K562 (cell line): ENCODE data around the gene BMP10. TPM values are rescaled to one million over a fixed set of nuclear protein-coding genes. Genes with fewer than 3 reads are reported as not detected.

Experiments
- CBX3 ChIP-seq, 2 experiments: IDR thresholded peaks; 1 replicate in 1 of 2; 2 replicates in 1 of 2; pipeline ENCODE4 v1.6.1; 2012; ENCODE audit warnings: inconsistent platforms in 2 of 2, low read length in 2 of 2, borderline replicate concordance in 1 of 2, control low read depth in 1 of 2
- CCNT2 ChIP-seq: IDR thresholded peaks from 2 replicates; pipeline ENCODE4 v1.6.1; 2011; ENCODE audit warnings: borderline replicate concordance, low read depth, mild to moderate bottlenecking, moderate library complexity, mixed read lengths, low read length; ENCODE audit not compliant: insufficient read length; ENCODE audit errors: extremely low read depth
- CEBPG ChIP-seq, 3 experiments: fragments of 200-800 bp in 1 of 3; sonication (Bioruptor generic) in 1 of 3; sonication (generic) in 1 of 3; formaldehyde crosslinking in 1 of 3; IDR thresholded peaks in 2 of 3; conservative IDR thresholded peaks in 1 of 3; 2 replicates each; pipeline versions ENCODE4 v1.6.1 to v1.8.0; 2016 to 2022; ENCODE audit warnings: missing compliant biosample characterization in 2 of 3, missing genetic modification characterization in 2 of 3, mild to moderate bottlenecking in 1 of 3, missing genetic modification reagents in 1 of 3
- ETV1 ChIP-seq: fragments of 450-650 bp; conservative IDR thresholded peaks from 2 replicates; pipeline ENCODE4 v1.6.1; 2016; ENCODE audit warnings: missing genetic modification characterization, control low read depth, low read depth, missing compliant biosample characterization
- ETV5 ChIP-seq: sonication (generic); formaldehyde crosslinking; IDR thresholded peaks from 2 replicates; pipeline ENCODE4 v1.4.0; 2020; ENCODE audit warnings: low read depth, mild to moderate bottlenecking, missing genetic modification reagents
- FOXK1 ChIP-seq: sonication (generic); formaldehyde crosslinking; IDR thresholded peaks from 2 replicates; pipeline ENCODE4 v1.8.0; 2022; ENCODE audit warnings: missing genetic modification reagents, mild to moderate bottlenecking, borderline replicate concordance
- GTF2E2 ChIP-seq: fragments of 200-800 bp; sonication (Bioruptor generic); IDR thresholded peaks from 2 replicates; pipeline ENCODE4 v1.6.1; 2016; ENCODE audit warnings: missing genetic modification characterization, missing compliant biosample characterization
- NR2C2 ChIP-seq, 2 experiments: fragments of 200-800 bp in 1 of 2; sonication (Bioruptor generic) in 1 of 2; sonication (generic) in 1 of 2; formaldehyde crosslinking in 1 of 2; IDR thresholded peaks; 2 replicates each; pipeline versions ENCODE4 v1.6.1 to v1.8.0; 2016 to 2022; ENCODE audit warnings: mild to moderate bottlenecking in 1 of 2, missing compliant biosample characterization in 1 of 2, missing genetic modification characterization in 1 of 2, missing genetic modification reagents in 1 of 2
- RFX7 ChIP-seq: fragments of 250-450 bp; sonication (Bioruptor Pico); IDR thresholded peaks from 2 replicates; pipeline ENCODE4 v1.5.1; 2021; ENCODE audit warnings: mild to moderate bottlenecking
- SMAD2 ChIP-seq: fragments of 150-350 bp; IDR thresholded peaks from 2 replicates; pipeline ENCODE4 v1.6.1; 2014; ENCODE audit warnings: low read depth, mild to moderate bottlenecking, low read length
- TAF7 ChIP-seq: fragments of 450-650 bp; IDR thresholded peaks from 2 replicates; pipeline ENCODE4 v1.6.1; 2016; ENCODE audit warnings: missing genetic modification characterization, missing compliant biosample characterization
- U2AF1 ChIP-seq: fragments of 200-400 bp; formaldehyde crosslinking; optimal IDR thresholded peaks from 2 replicates; pipeline ENCODE3; 2017; ENCODE audit warnings: mild to moderate bottlenecking, low read depth, low read length, moderate library complexity
- ZNF766 ChIP-seq: fragments of 200-800 bp; sonication (Bioruptor generic); conservative IDR thresholded peaks from 2 replicates; pipeline ENCODE4 v1.6.1; 2016; ENCODE audit warnings: missing genetic modification characterization, missing compliant biosample characterization
- ZSCAN32 ChIP-seq: fragments of 450-650 bp; formaldehyde crosslinking; IDR thresholded peaks from 2 replicates; pipeline ENCODE4 v1.4.0; 2020; ENCODE audit warnings: mild to moderate bottlenecking, moderate library complexity
- polyA plus RNA-seq, 8 experiments: library from polyadenylated mRNA; depleted of rRNA in 4 of 8; stranded (reverse) in 5 of 8; unstranded in 3 of 8; fragments of >200 nt; fragmentation: Nextera tagmentation in 2 of 8; fragmentation: Illumina TruSeq in 1 of 8; extraction: Ambion mirVana in 2 of 8; extraction: Trizol in 1 of 8; gene quantifications; 2 replicates each; pipeline versions ENCODE4 v1.2.1 to v1.2.3, GENCODE V29; 2011 to 2014; ENCODE audit warnings: inconsistent platforms in 1 of 8, missing spikeins in 1 of 8
- total RNA-seq, 7 experiments: library from RNA; depleted of rRNA in 6 of 7; stranded (reverse); fragments of >200 nt in 6 of 7; fragmentation: Illumina TruSeq in 2 of 7; extraction: Trizol in 2 of 7; gene quantifications; 2 replicates each; pipeline versions ENCODE4 v1.2.1 to v1.2.3, GENCODE V29; 2011 to 2021; ENCODE audit warnings: low replicate concordance in 1 of 7
- TF ChIP-seq, protein P1 (sequence below): fragments of 200-800 bp; sonication (Bioruptor generic); IDR thresholded peaks from 2 replicates; pipeline ENCODE4 v1.6.1; 2017; ENCODE audit warnings: missing genetic modification characterization, missing compliant biosample characterization
- TF ChIP-seq, protein P2 (sequence below): fragments of 450-650 bp; IDR thresholded peaks from one replicate; pipeline ENCODE4 v1.6.1; 2018; ENCODE audit warnings: mild to moderate bottlenecking, moderate library complexity; ENCODE audit not compliant: partially characterized antibody
- TF ChIP-seq, protein P3 (sequence below), 2 experiments: fragments of 450-650 bp; IDR thresholded peaks; 2 replicates each; pipeline ENCODE4 v1.6.1; 2018; ENCODE audit warnings: mild to moderate bottlenecking in 2 of 2, low read depth in 1 of 2; ENCODE audit not compliant: partially characterized antibody in 2 of 2
- TF ChIP-seq, protein P4 (sequence below): IDR thresholded peaks from 2 replicates; pipeline ENCODE4 v1.6.1; 2016; ENCODE audit warnings: missing genetic modification characterization, missing compliant biosample characterization

Gene BMP10
- total and polyA plus RNA-seq, 9 of the 15 experiments (the other 6 are each of a cell fraction or from before 2014, with no cell fraction given), result 0.11 to 0.91 (median 0.43) TPM

DNA sequence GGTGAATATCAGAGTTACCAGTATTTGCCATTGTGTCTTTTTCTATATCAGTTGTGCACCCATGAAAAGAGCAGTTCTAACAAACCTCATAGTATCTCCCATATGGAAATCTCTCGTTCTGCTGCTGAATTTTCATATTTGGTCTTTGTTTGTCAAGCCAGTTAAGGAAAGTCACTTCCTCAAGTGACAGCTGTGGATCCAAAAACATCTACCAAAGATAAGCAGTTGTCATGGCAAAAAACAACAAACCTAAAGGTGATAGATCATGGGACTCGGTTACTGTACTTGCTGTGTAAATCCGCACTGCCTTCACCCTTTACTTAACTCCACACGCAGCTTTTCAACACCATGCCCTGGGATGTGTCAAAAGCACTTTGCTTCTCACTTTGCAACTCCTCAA, 17.3 kb downstream of the BMP10 start (continued):
- TF ChIP-seq, protein P1, sequence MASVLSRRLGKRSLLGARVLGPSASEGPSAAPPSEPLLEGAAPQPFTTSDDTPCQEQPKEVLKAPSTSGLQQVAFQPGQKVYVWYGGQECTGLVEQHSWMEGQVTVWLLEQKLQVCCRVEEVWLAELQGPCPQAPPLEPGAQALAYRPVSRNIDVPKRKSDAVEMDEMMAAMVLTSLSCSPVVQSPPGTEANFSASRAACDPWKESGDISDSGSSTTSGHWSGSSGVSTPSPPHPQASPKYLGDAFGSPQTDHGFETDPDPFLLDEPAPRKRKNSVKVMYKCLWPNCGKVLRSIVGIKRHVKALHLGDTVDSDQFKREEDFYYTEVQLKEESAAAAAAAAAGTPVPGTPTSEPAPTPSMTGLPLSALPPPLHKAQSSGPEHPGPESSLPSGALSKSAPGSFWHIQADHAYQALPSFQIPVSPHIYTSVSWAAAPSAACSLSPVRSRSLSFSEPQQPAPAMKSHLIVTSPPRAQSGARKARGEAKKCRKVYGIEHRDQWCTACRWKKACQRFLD (CRISPR knock-in tag), result peak; percentile 24; the same call in 1 of the 2 replicates
- TF ChIP-seq ZSCAN32 (CRISPR knock-in tag) (no peak), ETV5 (CRISPR knock-in tag) (no peak), GTF2E2 (tag) (peak; percentile 66; the same call in 1 of the 2 replicates), CBX3 (IDR thresholded peaks at IDR 0.05; ENCODE audit: borderline replicate concordance in 1 of 2, low read length in 2 of 2) (no peak), CEBPG (CRISPR knock-in tag; IDR thresholded peaks at IDR 0.05) (no peak), CEBPG (tag; conservative IDR thresholded peaks at IDR 0.05 in 1 of 2, IDR thresholded peaks at IDR 0.05 in 1 of 2) (no peak), SMAD2 (no peak), NR2C2 (CRISPR knock-in tag; IDR thresholded peaks at IDR 0.05) (no peak), NR2C2 (tag; IDR thresholded peaks at IDR 0.05) (peak; percentile 47; the same call in 1 of the 2 replicates), FOXK1 (no peak), U2AF1 (no peak), ZNF766 (CRISPR knock-in tag) (peak; percentile 66; the same call in 1 of the 2 replicates), RFX7 (no peak), CCNT2 (no peak), TAF7 (tag) (no peak), ETV1 (tag) (0 out of 2 replicates have a peak, but pooled peaks have one; percentile 8)
- TF ChIP-seq, protein P2, sequence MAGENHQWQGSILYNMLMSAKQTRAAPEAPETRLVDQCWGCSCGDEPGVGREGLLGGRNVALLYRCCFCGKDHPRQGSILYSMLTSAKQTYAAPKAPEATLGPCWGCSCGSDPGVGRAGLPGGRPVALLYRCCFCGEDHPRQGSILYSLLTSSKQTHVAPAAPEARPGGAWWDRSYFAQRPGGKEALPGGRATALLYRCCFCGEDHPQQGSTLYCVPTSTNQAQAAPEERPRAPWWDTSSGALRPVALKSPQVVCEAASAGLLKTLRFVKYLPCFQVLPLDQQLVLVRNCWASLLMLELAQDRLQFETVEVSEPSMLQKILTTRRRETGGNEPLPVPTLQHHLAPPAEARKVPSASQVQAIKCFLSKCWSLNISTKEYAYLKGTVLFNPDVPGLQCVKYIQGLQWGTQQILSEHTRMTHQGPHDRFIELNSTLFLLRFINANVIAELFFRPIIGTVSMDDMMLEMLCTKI, result no peak
- TF ChIP-seq, protein P3, sequence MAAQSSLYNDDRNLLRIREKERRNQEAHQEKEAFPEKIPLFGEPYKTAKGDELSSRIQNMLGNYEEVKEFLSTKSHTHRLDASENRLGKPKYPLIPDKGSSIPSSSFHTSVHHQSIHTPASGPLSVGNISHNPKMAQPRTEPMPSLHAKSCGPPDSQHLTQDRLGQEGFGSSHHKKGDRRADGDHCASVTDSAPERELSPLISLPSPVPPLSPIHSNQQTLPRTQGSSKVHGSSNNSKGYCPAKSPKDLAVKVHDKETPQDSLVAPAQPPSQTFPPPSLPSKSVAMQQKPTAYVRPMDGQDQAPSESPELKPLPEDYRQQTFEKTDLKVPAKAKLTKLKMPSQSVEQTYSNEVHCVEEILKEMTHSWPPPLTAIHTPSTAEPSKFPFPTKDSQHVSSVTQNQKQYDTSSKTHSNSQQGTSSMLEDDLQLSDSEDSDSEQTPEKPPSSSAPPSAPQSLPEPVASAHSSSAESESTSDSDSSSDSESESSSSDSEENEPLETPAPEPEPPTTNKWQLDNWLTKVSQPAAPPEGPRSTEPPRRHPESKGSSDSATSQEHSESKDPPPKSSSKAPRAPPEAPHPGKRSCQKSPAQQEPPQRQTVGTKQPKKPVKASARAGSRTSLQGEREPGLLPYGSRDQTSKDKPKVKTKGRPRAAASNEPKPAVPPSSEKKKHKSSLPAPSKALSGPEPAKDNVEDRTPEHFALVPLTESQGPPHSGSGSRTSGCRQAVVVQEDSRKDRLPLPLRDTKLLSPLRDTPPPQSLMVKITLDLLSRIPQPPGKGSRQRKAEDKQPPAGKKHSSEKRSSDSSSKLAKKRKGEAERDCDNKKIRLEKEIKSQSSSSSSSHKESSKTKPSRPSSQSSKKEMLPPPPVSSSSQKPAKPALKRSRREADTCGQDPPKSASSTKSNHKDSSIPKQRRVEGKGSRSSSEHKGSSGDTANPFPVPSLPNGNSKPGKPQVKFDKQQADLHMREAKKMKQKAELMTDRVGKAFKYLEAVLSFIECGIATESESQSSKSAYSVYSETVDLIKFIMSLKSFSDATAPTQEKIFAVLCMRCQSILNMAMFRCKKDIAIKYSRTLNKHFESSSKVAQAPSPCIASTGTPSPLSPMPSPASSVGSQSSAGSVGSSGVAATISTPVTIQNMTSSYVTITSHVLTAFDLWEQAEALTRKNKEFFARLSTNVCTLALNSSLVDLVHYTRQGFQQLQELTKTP (IDR thresholded peaks at IDR 0.05; ENCODE audit: low read depth in 1 of 2, partially characterized antibody in 2 of 2), result no peak
- TF ChIP-seq, protein P4, sequence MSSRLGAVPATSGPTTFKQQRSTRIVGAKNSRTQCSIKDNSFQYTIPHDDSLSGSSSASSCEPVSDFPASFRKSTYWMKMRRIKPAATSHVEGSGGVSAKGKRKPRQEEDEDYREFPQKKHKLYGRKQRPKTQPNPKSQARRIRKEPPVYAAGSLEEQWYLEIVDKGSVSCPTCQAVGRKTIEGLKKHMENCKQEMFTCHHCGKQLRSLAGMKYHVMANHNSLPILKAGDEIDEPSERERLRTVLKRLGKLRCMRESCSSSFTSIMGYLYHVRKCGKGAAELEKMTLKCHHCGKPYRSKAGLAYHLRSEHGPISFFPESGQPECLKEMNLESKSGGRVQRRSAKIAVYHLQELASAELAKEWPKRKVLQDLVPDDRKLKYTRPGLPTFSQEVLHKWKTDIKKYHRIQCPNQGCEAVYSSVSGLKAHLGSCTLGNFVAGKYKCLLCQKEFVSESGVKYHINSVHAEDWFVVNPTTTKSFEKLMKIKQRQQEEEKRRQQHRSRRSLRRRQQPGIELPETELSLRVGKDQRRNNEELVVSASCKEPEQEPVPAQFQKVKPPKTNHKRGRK, result no peak
